NCI-H82 (cell line): ENCODE measurements around the gene ZDHHC11B.
"Not testable (repeated sequence)": the region's sequence is repeated elsewhere in the genome, so short reads cannot be mapped to it uniquely, and the experiment has no call there.

Source experiments
- DNase-seq: peaks from one replicate; lab custom pipeline; 2025; lab: John Stamatoyannopoulos, UW

The ZDHHC11B gene

GRCh38 chr5:784428-785177, at the start of gene ZDHHC11B:
Gene ZDHHC11B, minus strand, starts transcription at chr5:784729. Its CDS starts 17,810 bp downstream, at chr5:766919.
- peak; percentile 79 for DNase-seq

- DNase-seq, result not testable (repeated sequence)
Observed at GRCh38 chr5:834013-834412, 49.5 kb upstream of the ZDHHC11B start.

- not testable (repeated sequence) for DNase-seq
Observed at GRCh38 chr5:828194-828593, 43.7 kb upstream of the ZDHHC11B start.

- DNase-seq, result not testable (repeated sequence)
Observed at GRCh38 chr5:825544-825943, 41.0 kb upstream of the ZDHHC11B start.

- no peak for DNase-seq
Observed at GRCh38 chr5:821504-821903, 37.0 kb upstream of the ZDHHC11B start.

GRCh38 chr5:820245-820644, 35.7 kb upstream of the ZDHHC11B start:
- no peak for DNase-seq

- no peak for DNase-seq
Observed at GRCh38 chr5:819078-819477, 34.5 kb upstream of the ZDHHC11B start.

- DNase-seq, result peak; percentile 30
Observed at GRCh38 chr5:816176-816575, 31.6 kb upstream of the ZDHHC11B start.

GRCh38 chr5:815449-815848, 30.9 kb upstream of the ZDHHC11B start:
- no peak for DNase-seq

GRCh38 chr5:813575-813974, 29.0 kb upstream of the ZDHHC11B start:
- not testable (repeated sequence) for DNase-seq

GRCh38 chr5:811384-811783, 26.9 kb upstream of the ZDHHC11B start:
- DNase-seq, result not testable (repeated sequence)

GRCh38 chr5:807719-808514, 23.4 kb upstream of the ZDHHC11B start:
- not testable (repeated sequence) for DNase-seq

GRCh38 chr5:801472-801871, 16.9 kb upstream of the ZDHHC11B start:
- DNase-seq, result no peak

GRCh38 chr5:801055-801454, 16.5 kb upstream of the ZDHHC11B start:
- not testable (repeated sequence) for DNase-seq

GRCh38 chr5:798505-799138, 14.1 kb upstream of the ZDHHC11B start:
- DNase-seq, result not testable (repeated sequence)

- not testable (repeated sequence) for DNase-seq
Observed at GRCh38 chr5:797986-798385, 13.5 kb upstream of the ZDHHC11B start.

- DNase-seq, result not testable (repeated sequence)
Observed at GRCh38 chr5:795873-796272, 11.3 kb upstream of the ZDHHC11B start.

GRCh38 chr5:794948-795347, 10.4 kb upstream of the ZDHHC11B start:
- DNase-seq, result not testable (repeated sequence)

GRCh38 chr5:788703-789102, 4.2 kb upstream of the ZDHHC11B start:
- not testable (repeated sequence) for DNase-seq

GRCh38 chr5:787857-788233, 3.3 kb upstream of the ZDHHC11B start:
- DNase-seq, result not testable (repeated sequence)

- not testable (repeated sequence) for DNase-seq
Observed at GRCh38 chr5:787224-787856, 2.8 kb upstream of the ZDHHC11B start.

- not testable (repeated sequence) for DNase-seq
Observed at GRCh38 chr5:785181-785705, 714 bp upstream of the ZDHHC11B start.
